Nephron (organoid): ENCODE data around the gene POLR2A.
"Not testable (repeated sequence)": the region's sequence is repeated elsewhere in the genome, so short reads cannot be mapped to it uniquely, and the experiment has no call there.

Source experiments
- H3K27ac Mint-ChIP-seq, 3 experiments: 2 replicates each; pipeline ENCODE4 v1.8.0; 2020; ENCODE audit warnings: mixed read lengths in 3 of 3, mild to moderate bottlenecking in 2 of 3, moderate library complexity in 1 of 3
- H3K27me3 Mint-ChIP-seq: 2 replicates; pipeline ENCODE4 v1.8.0; 2021; ENCODE audit warnings: low read depth, mild to moderate bottlenecking, moderate library complexity, mixed read lengths
- H3K36me3 Mint-ChIP-seq: 2 replicates; pipeline ENCODE4 v1.8.0; 2020; ENCODE audit warnings: low read depth, mixed read lengths
- H3K4me1 Mint-ChIP-seq: 2 replicates; pipeline ENCODE4 v1.8.0; 2020; ENCODE audit warnings: mixed read lengths
- H3K4me3 Mint-ChIP-seq, 3 experiments: 2 replicates each; pipeline ENCODE4 v1.8.0; 2020; ENCODE audit warnings: mild to moderate bottlenecking in 3 of 3, mixed read lengths in 3 of 3, moderate library complexity in 2 of 3
- H3K9me3 Mint-ChIP-seq: 2 replicates; pipeline ENCODE4 v1.8.0; 2020; ENCODE audit warnings: mixed read lengths
- TF ChIP-seq, protein P1 (sequence below), 3 experiments: fragments of 200-600 bp; sonication (generic); IDR thresholded peaks; one replicate each; pipeline ENCODE4 v1.5.0; 2021; ENCODE audit warnings: antibody characterized with exemption in 3 of 3; ENCODE audit not compliant: unreplicated experiment in 3 of 3

Gene POLR2A

DNA sequence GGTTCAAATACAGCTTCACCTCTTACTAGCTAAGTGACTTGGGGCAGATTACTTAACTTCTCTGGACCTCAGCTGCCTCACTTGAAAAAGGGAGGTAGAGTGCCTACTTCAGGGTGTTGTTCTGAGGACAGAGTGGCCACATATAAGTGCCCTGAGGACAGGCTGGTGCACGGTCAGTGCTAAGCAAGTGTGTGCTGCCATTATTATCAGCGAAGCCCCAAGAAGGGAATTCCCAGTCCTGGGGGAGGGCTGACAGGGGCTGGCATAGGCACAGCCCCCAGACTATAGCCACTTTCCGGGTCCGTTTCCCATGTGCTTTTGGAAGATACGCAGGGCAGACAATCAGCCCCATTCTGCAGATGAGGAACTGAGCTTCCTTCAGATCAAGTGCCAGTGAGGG, 7.2 kb upstream of the POLR2A start:
- H3K27me3 Mint-ChIP-seq = no peaks in the 10 kb centered on the region
- peaks cover 5% of the 10 kb centered on the region for H3K36me3 Mint-ChIP-seq
- TF ChIP-seq, protein P1, sequence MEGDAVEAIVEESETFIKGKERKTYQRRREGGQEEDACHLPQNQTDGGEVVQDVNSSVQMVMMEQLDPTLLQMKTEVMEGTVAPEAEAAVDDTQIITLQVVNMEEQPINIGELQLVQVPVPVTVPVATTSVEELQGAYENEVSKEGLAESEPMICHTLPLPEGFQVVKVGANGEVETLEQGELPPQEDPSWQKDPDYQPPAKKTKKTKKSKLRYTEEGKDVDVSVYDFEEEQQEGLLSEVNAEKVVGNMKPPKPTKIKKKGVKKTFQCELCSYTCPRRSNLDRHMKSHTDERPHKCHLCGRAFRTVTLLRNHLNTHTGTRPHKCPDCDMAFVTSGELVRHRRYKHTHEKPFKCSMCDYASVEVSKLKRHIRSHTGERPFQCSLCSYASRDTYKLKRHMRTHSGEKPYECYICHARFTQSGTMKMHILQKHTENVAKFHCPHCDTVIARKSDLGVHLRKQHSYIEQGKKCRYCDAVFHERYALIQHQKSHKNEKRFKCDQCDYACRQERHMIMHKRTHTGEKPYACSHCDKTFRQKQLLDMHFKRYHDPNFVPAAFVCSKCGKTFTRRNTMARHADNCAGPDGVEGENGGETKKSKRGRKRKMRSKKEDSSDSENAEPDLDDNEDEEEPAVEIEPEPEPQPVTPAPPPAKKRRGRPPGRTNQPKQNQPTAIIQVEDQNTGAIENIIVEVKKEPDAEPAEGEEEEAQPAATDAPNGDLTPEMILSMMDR (IDR thresholded peaks at IDR 0.05; ENCODE audit: unreplicated experiment in 3 of 3) = no peak
- no peaks in the 10 kb centered on the region for H3K9me3 Mint-ChIP-seq
- H3K4me3 Mint-ChIP-seq = peak overlapping the region; percentile 80 to 86 (median 81)
- peak overlapping the region; percentile 91 to 96 (median 95) for H3K27ac Mint-ChIP-seq
- H3K4me1 Mint-ChIP-seq = peaks cover 49% of the 10 kb centered on the region

DNA sequence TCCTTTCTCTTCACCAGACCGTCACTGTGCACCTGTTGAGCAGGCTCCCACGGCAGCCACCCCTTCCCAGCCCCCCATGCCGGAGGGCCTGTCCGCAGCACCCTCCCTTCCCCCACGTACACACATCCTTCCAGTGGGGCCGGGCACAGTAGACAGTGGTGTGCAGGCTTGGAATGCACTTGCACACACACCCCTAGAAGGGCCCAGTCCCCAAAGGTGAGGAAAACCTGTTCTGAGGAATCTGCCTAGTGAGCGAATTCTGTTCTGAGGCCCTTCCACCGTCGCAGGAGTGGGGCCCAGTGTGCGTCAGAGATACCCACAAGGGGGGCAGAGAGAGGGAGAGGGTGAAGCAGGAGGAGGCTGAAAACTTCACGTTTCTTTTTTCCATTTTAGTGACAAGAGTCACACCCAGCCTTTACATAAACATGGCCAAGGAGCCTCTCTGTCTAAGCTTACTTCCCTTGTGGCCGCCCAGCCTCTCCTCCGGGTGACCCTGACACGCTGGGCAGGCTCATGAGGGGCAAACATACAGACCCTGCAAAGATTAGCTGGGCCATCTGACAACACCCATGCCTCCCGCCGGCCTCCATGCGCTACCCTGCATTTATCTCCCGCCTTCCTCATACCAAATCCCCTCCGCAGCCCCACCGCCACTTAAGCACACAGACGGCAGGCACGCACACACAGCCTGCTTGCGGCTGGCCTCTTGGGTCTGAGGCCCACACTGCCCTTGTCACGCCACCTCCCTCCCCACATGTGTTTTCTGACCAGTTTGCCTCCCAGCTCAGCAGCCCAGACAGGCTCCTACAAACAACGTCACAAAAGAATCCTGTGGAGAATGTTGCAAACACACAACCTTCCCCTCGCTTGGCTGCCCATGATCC, 6.5 kb upstream of the POLR2A start:
- peaks cover 55% of the 10 kb centered on the region for H3K4me1 Mint-ChIP-seq
- no peaks in the 10 kb centered on the region for H3K27me3 Mint-ChIP-seq
- H3K27ac Mint-ChIP-seq = peak overlapping the region; percentile 91 to 96 (median 95)
- peaks cover 5% of the 10 kb centered on the region for H3K36me3 Mint-ChIP-seq
- TF ChIP-seq, protein P1 (IDR thresholded peaks at IDR 0.05; ENCODE audit: unreplicated experiment in 3 of 3) = no peak
- H3K9me3 Mint-ChIP-seq = no peaks in the 10 kb centered on the region
- peak overlapping the region; percentile 80 to 86 (median 81) for H3K4me3 Mint-ChIP-seq

DNA sequence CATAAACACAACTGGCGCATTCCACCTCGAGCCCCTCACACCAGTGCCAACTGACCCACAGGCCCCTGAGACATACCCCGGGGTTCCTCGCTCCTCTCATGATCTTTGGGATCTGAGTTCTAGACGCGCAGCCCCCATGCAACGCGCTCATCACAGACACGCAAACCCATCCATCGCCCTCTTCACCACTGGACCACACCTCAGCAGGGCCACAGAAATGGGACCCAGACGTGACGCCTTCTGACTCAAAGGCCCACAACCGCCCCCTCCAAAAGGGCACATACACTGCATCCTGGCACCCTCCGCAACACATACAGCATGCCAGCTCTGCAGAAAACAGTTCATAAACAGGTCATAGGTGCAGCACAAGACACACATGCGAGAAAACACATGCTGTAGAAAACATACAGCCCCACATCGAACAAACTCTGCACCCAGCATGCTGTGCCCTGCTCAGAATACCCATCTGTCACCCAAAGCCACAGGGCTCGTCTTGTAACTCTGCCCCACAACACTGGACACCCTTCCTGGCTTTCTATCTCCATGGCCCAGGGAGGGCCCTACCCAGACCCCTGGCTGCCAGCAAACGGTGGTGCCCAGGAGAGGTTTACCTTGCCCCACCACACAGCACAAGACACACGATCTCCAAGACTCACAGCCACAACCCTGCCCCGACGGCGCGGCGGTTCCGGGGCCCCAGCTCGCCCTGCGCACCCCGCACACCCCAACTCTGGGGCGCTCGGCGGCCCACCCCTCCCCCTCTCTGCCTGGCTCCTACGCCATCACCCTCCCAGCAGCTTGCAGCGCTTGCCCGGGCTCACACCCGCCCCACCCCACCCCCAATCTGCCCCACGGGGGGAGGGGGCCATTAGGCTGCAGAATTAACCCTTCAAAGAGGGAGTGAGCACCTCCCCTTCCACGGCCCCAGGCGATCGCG, 5.6 kb upstream of the POLR2A start:
- Mint-ChIP-seq H3K4me1 (peaks cover 63% of the 10 kb centered on the region), H3K36me3 (peaks cover 5% of the 10 kb centered on the region), H3K9me3 (no peaks in the 10 kb centered on the region), H3K4me3 (peak overlapping the region; percentile 80 to 86 (median 81)), H3K27me3 (no peaks in the 10 kb centered on the region), H3K27ac (peak overlapping the region; percentile 91 to 96 (median 95))
- TF ChIP-seq, protein P1 (IDR thresholded peaks at IDR 0.05; ENCODE audit: unreplicated experiment in 3 of 3) = no peak

DNA sequence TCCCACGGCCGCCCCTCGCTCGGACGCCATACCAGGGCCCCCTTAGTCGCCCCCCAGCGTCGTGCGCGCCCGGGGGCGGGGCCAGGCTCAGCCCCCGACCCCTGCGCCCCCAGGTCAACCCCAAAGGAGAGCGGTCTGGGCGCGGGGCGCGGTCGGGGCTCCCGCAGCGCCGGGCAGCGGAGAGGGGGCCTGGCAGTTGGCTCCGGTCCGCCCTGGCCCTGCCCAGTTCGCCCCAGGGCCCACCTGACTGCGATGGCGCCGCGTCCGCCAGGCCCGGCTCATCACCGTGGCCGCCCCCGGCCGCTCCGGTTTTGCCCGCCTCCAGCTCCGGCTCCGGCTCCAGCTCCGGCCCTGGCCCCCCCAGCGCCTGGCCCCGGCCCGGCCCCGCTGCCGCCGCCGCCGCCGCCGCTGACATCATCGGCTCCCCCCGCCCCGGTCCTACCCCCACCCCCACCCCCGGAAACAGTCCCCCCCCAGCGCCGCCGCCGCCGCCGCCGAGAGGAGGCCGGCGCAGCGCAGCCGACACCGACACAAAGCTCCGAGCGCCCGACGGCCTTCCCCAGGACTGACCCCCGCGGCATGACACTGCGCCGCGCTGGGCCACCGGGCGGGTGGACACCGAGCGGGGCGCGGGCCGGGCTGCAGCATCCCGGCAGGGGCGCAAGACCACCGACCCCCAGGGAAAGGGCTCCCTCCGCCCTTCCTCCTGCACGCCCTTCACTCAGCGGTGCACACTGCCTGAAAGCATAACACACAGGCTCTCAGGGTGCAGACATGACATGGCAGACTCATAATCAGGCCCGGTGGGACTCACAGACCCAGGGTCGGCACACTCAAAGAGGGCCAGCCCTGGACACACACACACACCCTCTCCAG, 4.7 kb upstream of the POLR2A start, which contains the start of gene ZBTB4:
TSS of gene ZBTB4 (minus strand) at position 419 of the 876 bp plus-strand sequence. CDS start 12,830 bp downstream, outside the sequence.
- Mint-ChIP-seq H3K9me3 (no peaks in the 10 kb centered on the region), H3K27me3 (no peaks in the 10 kb centered on the region), H3K4me3 (peak within 1 kb of the TSS; percentile 93 to 99 (median 95)), H3K36me3 (peaks cover 5% of the 10 kb centered on the region), H3K27ac (peak within 1 kb of the TSS; percentile 100), H3K4me1 (peaks cover 65% of the 10 kb centered on the region)
- TF ChIP-seq, protein P1 (IDR thresholded peaks at IDR 0.05; ENCODE audit: unreplicated experiment in 3 of 3) = no peak

DNA sequence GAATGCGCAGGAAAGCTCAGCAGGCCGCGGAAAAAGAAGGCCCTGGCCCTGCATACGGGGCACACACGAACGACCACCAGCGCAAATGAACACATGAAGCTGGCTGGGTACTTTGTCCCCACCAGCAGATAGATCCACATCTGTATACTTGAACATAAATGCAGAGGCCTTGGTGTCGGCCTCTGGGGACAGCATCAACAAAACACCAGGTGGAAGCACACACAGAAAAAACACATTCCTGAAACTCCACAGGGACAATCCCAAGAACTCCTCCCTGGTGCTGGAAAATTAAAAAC, 4.1 kb upstream of the POLR2A start:
- Mint-ChIP-seq H3K36me3 (peaks cover 5% of the 10 kb centered on the region), H3K4me1 (peaks cover 70% of the 10 kb centered on the region)
- TF ChIP-seq, protein P1 (IDR thresholded peaks at IDR 0.05; ENCODE audit: unreplicated experiment in 3 of 3) = no peak

DNA sequence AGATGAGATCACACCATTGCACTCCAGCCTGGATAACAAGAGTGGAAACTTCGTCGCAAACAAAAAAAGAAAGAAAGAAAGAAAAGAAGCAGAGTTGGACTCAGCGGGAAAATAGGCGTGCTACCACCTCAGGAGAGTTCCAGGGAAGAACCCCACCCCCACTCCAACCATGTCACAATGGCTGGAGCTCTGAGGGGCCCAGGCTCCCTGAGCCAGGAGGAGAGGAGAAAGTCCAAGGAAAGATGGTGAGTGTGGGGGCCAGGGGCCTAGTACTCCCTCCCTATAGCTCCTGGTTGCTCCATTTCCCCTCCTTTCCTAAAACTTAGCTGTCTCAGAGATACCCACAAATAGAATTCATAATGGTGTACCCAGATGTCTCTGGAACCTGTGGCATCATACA, 2.9 kb upstream of the POLR2A start, which contains the start of gene SLC35G6:
TSS of gene SLC35G6 (plus strand) at position 172 of the 400 bp plus-strand sequence. CDS start at position 243, 71 bp downstream.
- not testable (repeated sequence) for H3K9me3 Mint-ChIP-seq

More for the DNA sequence above, 4.1 kb upstream of the POLR2A start:
- H3K4me3 Mint-ChIP-seq = peak overlapping the region; percentile 93 to 99 (median 95)
- H3K9me3 Mint-ChIP-seq = no peaks in the 10 kb centered on the region
- peak overlapping the region; percentile 100 for H3K27ac Mint-ChIP-seq
- no peaks in the 10 kb centered on the region for H3K27me3 Mint-ChIP-seq

DNA sequence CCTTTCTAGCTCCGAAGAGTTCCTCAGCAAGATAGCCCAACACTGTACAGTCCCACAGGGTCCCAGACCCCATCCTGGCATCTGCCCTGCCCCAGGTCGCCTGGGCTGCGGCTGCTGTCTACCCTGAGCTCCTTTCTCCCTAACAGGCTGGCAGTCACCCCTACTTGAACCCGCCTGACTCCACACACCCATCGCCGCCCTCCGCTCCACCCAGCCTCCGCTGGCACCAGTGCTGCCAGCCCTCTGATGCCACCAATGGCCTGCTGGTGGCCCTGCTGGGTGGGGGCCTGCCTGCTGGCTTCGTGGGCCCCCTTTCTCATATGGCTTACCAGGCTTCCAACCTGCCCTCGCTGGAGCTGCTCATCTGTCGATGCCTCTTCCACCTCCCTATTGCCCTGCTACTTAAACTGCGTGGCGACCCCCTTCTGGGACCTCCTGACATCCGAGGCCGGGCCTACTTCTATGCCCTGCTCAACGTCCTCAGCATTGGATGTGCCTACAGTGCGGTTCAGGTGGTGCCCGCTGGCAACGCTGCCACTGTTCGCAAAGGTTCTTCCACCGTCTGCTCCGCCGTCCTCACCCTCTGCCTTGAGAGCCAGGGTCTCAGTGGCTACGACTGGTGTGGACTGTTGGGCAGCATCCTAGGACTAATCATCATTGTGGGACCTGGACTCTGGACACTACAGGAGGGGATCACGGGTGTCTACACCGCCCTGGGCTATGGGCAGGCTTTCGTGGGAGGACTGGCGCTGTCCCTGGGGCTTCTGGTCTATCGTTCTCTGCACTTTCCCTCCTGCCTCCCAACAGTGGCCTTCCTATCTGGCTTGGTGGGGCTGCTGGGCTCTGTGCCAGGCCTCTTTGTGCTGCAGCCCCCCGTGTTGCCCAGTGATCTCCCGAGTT, 2.1 kb upstream of the POLR2A start:
- Mint-ChIP-seq H3K27ac (peak overlapping the region; percentile 100), H3K4me1 (peaks cover 72% of the 10 kb centered on the region), H3K4me3 (peak overlapping the region; percentile 93 to 98 (median 97))
- not testable (repeated sequence) for H3K36me3 Mint-ChIP-seq, H3K9me3 Mint-ChIP-seq, H3K27me3 Mint-ChIP-seq

More for the DNA sequence above, 2.9 kb upstream of the POLR2A start, which contains the start of gene SLC35G6:
- H3K36me3 Mint-ChIP-seq, H3K27me3 Mint-ChIP-seq: not testable (repeated sequence)
- Mint-ChIP-seq H3K4me3 (peak within 1 kb of the TSS; percentile 93 to 99 (median 95)), H3K27ac (peak within 1 kb of the TSS; percentile 100), H3K4me1 (peaks cover 74% of the 10 kb centered on the region)
